Endothelial cell (in vitro differentiated cells): ENCODE measurements around the gene UBC. TPM values are rescaled to one million over a fixed set of nuclear protein-coding genes. Genes with fewer than 3 reads are reported as not detected.

Experiments
- DNase-seq: peaks from one replicate; pipeline ENCODE4 v3.0.0; 2021; ENCODE audit warnings: low spot score
- H3K27ac Mint-ChIP-seq: one replicate; pipeline ENCODE4 v1.8.0; 2021; ENCODE audit warnings: mixed read lengths, inconsistent platforms; ENCODE audit not compliant: unreplicated experiment
- H3K27me3 Mint-ChIP-seq: one replicate; pipeline ENCODE4 v1.8.0; 2021; ENCODE audit warnings: mild to moderate bottlenecking, moderate library complexity, mixed read lengths, inconsistent platforms; ENCODE audit not compliant: unreplicated experiment
- H3K36me3 Mint-ChIP-seq: one replicate; pipeline ENCODE4 v1.8.0; 2021; ENCODE audit warnings: mild to moderate bottlenecking, low read depth, mixed read lengths, inconsistent platforms; ENCODE audit not compliant: unreplicated experiment
- H3K4me1 Mint-ChIP-seq: one replicate; pipeline ENCODE4 v1.8.0; 2021; ENCODE audit warnings: mild to moderate bottlenecking, mixed read lengths, inconsistent platforms; ENCODE audit not compliant: unreplicated experiment
- H3K4me3 Mint-ChIP-seq: one replicate; pipeline ENCODE4 v1.8.0; 2021; ENCODE audit warnings: mild to moderate bottlenecking, mixed read lengths, inconsistent platforms; ENCODE audit not compliant: unreplicated experiment
- H3K9me3 Mint-ChIP-seq: one replicate; pipeline ENCODE4 v1.8.0; 2021; ENCODE audit warnings: mixed read lengths, inconsistent platforms; ENCODE audit not compliant: unreplicated experiment
- CTCF ChIP-seq: fragments of 200-600 bp; sonication (generic); IDR thresholded peaks from one replicate; pipeline ENCODE4 v1.5.0; 2021; ENCODE audit warnings: antibody characterized with exemption; ENCODE audit not compliant: unreplicated experiment
- microRNA-seq: library from miRNA; unstranded; fragments of <30 nt; microRNA quantifications from one replicate; pipeline ENCODE4, GENCODE V29; 2020; ENCODE audit not compliant: unreplicated experiment
- total RNA-seq: library from RNA; stranded (reverse); fragmentation: NEBNext Ultra II Directional; extraction: Animal tissue kit (Norgen Biotek cat#: 25700); gene quantifications from one replicate; pipeline ENCODE4 v1.2.1, GENCODE V29; 2021; ENCODE audit not compliant: unreplicated experiment

UBC gene
- total RNA-seq, 1 donor from 2014 or later = 765 TPM

GRCh38 chr12:124861898-124862676 lies 52.4 kb downstream of the UBC start:
- peaks cover 17% of the 10 kb centered on the region for H3K4me1 Mint-ChIP-seq
- peak overlapping the region; percentile 57 for H3K27ac Mint-ChIP-seq
- peaks cover 23% of the 10 kb centered on the region for H3K27me3 Mint-ChIP-seq
- H3K9me3 Mint-ChIP-seq = no peaks in the 10 kb centered on the region
- peak overlapping the region; percentile 74 for H3K4me3 Mint-ChIP-seq
- no peak for TF ChIP-seq CTCF
- no peak for DNase-seq
- no peaks in the 10 kb centered on the region for H3K36me3 Mint-ChIP-seq

Small RNA genes lying within 50 kb of the gene (microRNA-seq; reads per million reads assigned to microRNA genes)
- not detected for gene MIR5188

Other genes starting within 250 kb of the UBC start
- gene SCARB1, start 50.8 kb downstream of the UBC start, total RNA-seq = 16.9 TPM
- 9.2 TPM for gene DHX37, start 74.5 kb upstream of the UBC start, total RNA-seq
- gene BRI3BP, start 79.0 kb upstream of the UBC start, total RNA-seq = 1.4 TPM
- gene AACS, start 150.8 kb upstream of the UBC start, total RNA-seq = 77.6 TPM